ENCODE results near the gene DIPK1B.

Gene DIPK1B

DNA sequence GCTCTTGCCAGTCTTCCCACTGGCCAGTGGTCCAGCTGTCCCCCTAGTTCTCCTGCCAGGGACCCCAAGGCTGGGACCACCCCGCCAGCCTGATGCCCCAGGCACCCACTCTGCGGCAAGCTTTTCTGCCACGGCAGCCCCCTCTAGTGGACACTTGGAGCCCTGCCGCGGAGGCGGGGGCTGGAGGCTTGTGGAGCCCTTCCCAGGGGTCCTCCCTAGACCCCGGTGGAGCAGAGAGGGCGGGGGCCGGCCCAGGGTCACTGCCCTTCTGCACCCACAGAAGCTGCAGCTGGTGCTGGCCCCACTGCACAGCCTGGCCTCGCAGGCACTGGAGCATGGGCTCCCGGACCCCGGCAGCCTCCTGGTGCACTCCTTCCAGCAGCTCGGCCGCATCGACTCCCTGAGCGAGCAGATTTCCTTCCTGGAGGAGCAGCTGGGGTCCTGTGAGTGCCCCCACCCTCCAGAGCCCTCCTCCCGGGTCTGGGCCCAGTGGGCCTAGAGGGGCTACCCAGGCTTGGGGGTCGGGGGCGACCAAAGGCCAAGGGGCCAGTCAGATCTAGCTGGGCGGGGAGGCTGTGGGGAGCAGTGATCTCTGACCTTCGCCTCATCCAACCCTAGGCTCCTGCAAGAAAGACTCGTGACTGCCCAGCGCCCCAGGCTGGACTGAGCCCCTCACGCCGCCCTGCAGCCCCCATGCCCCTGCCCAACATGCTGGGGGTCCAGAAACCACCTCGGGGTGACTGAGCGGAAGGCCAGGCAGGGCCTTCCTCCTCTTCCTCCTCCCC, 40.5 kb upstream of the DIPK1B start:
- no peak overlapping the region for H3K4me3 ChIP-seq (ENCODE audit: severe bottlenecking)
- DNase-seq (ENCODE audit: low spot score) (no peak), ATAC-seq (ENCODE audit: low read depth) (peak; percentile 23; the same call in 1 of the 3 replicates)
- H3K27ac ChIP-seq (ENCODE audit: poor library complexity, severe bottlenecking): no peak overlapping the region
- H3K9me3 ChIP-seq (ENCODE audit: severe bottlenecking): no peaks in the 10 kb centered on the region
- H3K36me3 ChIP-seq (ENCODE audit: low read depth): peaks cover 3% of the 10 kb centered on the region; the same call in 1 of the 2 replicates
- H3K4me1 ChIP-seq (ENCODE audit: insufficient read depth, poor library complexity, severe bottlenecking): no peaks in the 10 kb centered on the region
- TF ChIP-seq, protein P1, sequence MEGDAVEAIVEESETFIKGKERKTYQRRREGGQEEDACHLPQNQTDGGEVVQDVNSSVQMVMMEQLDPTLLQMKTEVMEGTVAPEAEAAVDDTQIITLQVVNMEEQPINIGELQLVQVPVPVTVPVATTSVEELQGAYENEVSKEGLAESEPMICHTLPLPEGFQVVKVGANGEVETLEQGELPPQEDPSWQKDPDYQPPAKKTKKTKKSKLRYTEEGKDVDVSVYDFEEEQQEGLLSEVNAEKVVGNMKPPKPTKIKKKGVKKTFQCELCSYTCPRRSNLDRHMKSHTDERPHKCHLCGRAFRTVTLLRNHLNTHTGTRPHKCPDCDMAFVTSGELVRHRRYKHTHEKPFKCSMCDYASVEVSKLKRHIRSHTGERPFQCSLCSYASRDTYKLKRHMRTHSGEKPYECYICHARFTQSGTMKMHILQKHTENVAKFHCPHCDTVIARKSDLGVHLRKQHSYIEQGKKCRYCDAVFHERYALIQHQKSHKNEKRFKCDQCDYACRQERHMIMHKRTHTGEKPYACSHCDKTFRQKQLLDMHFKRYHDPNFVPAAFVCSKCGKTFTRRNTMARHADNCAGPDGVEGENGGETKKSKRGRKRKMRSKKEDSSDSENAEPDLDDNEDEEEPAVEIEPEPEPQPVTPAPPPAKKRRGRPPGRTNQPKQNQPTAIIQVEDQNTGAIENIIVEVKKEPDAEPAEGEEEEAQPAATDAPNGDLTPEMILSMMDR (IDR thresholded peaks at IDR 0.05; ENCODE audit: poor library complexity, severe bottlenecking): peak; percentile 86
- H3K27me3 ChIP-seq (ENCODE audit: insufficient read depth, poor library complexity, severe bottlenecking): no peaks in the 10 kb centered on the region

DNA sequence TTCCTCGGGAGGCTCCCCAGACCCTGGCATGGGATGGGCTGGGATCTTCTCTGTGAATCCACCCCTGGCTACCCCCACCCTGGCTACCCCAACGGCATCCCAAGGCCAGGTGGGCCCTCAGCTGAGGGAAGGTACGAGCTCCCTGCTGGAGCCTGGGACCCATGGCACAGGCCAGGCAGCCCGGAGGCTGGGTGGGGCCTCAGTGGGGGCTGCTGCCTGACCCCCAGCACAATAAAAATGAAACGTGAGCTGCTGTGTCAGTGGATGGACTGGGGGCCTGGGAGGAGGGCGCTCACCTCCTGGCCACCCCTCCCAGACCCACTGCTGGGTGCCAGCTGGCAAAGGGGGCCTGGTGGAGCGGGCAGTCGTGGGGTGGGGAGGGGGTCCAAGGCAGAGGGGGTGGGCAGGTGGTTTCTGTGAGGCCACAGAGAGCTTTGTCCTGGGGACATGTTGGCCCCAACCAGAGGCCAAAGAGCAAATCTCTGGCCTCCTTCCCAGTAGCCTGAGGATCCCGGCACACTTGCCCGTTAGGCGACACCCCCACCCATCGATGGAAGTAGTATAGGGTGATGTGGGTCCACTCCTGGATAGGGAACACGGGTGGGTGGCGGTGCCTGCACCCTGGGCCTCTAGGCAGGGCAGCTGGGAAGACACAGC, 39.8 kb upstream of the DIPK1B start:
- ATAC-seq (ENCODE audit: low read depth) (no peak), DNase-seq (ENCODE audit: low spot score) (no peak)
- H3K4me1 ChIP-seq (ENCODE audit: insufficient read depth, poor library complexity, severe bottlenecking): no peaks in the 10 kb centered on the region
- TF ChIP-seq, protein P1 (IDR thresholded peaks at IDR 0.05; ENCODE audit: poor library complexity, severe bottlenecking): no peak
- H3K27ac ChIP-seq (ENCODE audit: poor library complexity, severe bottlenecking): no peak overlapping the region
- H3K27me3 ChIP-seq (ENCODE audit: insufficient read depth, poor library complexity, severe bottlenecking): no peaks in the 10 kb centered on the region
- no peak overlapping the region for H3K4me3 ChIP-seq (ENCODE audit: severe bottlenecking)
- H3K36me3 ChIP-seq (ENCODE audit: low read depth): peaks cover 3% of the 10 kb centered on the region; the same call in 1 of the 2 replicates
- H3K9me3 ChIP-seq (ENCODE audit: severe bottlenecking): no peaks in the 10 kb centered on the region

DNA sequence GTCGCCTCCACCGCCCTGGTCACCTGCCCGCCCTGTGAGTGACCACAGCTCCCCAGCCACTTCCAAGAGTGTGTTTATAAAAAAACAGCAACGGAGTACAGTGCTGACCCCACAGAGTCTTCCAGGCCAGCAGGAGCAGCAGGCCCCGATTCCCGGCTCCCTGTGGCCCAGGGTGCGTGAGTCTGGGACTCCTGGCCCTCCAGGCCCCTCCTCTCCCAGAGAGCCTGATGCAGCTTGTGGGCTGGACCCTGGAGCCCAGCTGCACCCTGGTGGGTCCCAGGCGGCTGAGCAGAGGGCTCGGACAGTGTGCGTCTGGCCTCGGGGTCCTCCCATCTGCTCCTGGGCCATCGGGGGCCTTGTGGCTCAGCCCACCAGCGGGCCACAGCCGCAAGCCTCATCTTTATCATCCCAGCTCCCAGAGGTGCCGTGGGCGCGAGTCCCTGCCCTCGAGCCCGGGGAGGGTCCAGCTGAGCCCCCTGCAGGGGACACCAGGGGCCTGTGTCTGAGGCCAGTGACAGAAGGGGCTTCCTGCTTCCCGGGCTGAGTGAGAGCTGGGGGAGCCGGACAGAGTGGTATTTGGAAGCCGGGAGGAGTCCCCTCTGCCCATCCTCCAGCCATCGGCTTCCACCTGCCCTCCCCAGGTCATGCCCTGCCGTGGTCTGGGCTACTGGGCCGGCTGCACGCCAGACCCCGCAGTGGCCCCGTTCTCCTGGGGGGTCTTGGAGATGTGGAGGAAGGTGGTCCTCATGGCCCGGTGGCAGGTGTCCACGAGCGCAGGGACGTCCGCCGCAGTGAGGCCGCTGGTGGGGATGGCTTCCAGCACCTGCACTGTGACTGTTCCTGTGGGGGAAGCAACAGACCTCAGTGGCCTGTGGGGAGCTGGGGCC, 39.0 kb upstream of the DIPK1B start:
- peaks cover 3% of the 10 kb centered on the region; the same call in 1 of the 2 replicates for H3K36me3 ChIP-seq (ENCODE audit: low read depth)
- no peak for ATAC-seq (ENCODE audit: low read depth)
- TF ChIP-seq, protein P1 (IDR thresholded peaks at IDR 0.05; ENCODE audit: poor library complexity, severe bottlenecking): no peak
- H3K27ac ChIP-seq (ENCODE audit: poor library complexity, severe bottlenecking): no peak overlapping the region
- H3K27me3 ChIP-seq (ENCODE audit: insufficient read depth, poor library complexity, severe bottlenecking): no peaks in the 10 kb centered on the region
- H3K4me3 ChIP-seq (ENCODE audit: severe bottlenecking): no peak overlapping the region
- H3K4me1 ChIP-seq (ENCODE audit: insufficient read depth, poor library complexity, severe bottlenecking): no peaks in the 10 kb centered on the region
- no peaks in the 10 kb centered on the region for H3K9me3 ChIP-seq (ENCODE audit: severe bottlenecking)
- no peak for DNase-seq (ENCODE audit: low spot score)

DNA sequence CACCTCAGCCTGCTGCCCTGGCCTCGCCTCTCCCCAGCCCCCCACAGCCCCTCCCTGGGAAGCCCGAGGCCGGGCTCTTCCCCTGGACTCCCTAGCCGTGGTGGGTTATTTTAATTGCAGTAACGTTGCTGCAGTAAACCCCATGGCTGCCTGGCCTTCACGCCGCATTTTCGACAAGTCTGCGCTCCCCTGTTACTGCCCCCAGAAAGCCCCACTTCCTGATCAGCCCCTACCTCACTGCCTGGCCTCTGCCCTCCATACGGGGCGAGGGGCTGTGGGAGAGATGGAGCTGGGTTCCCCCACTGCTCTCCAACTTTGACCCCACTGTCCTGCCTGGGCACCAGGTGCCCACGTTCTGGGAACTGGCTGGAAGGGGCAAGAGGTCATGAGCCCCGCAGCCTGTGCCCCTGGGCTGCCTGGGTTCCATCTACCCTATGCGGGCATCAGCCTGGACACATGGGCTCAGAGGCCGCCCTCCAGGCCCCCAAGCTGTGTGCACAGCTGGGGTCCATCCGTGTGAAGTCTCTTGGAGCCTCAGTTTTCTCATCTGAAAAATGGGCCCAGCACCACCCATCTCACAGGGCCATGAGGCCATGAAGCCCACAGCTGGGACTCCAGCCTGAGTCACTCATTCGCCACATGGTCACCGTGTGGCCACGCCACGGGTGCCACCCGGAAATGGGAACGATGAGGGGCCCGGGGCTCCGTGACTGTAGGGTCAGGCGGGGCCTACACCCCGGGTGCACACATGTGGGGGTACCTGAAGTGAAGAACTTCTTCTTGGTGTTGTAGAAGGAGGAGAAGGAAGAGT, 38.2 kb upstream of the DIPK1B start:
- TF ChIP-seq, protein P1 (IDR thresholded peaks at IDR 0.05; ENCODE audit: poor library complexity, severe bottlenecking): no peak
- ATAC-seq (ENCODE audit: low read depth): no peak
- DNase-seq (ENCODE audit: low spot score): no peak
- Histone ChIP-seq H3K9me3 (ENCODE audit: severe bottlenecking) (no peaks in the 10 kb centered on the region), H3K27me3 (ENCODE audit: insufficient read depth, poor library complexity, severe bottlenecking) (no peaks in the 10 kb centered on the region), H3K36me3 (ENCODE audit: low read depth) (peaks cover 3% of the 10 kb centered on the region; the same call in 1 of the 2 replicates), H3K4me3 (ENCODE audit: severe bottlenecking) (no peak overlapping the region), H3K27ac (ENCODE audit: poor library complexity, severe bottlenecking) (no peak overlapping the region), H3K4me1 (ENCODE audit: insufficient read depth, poor library complexity, severe bottlenecking) (no peaks in the 10 kb centered on the region)

Data from RWPE2 (cell line).